ENCODE results near the gene RAB34. TPM values are rescaled to one million over a fixed set of nuclear protein-coding genes. Genes with fewer than 3 reads are reported as not detected.

RAB34 gene
- total RNA-seq, 1 experiment from 2014 or later: 189 TPM

DNA sequence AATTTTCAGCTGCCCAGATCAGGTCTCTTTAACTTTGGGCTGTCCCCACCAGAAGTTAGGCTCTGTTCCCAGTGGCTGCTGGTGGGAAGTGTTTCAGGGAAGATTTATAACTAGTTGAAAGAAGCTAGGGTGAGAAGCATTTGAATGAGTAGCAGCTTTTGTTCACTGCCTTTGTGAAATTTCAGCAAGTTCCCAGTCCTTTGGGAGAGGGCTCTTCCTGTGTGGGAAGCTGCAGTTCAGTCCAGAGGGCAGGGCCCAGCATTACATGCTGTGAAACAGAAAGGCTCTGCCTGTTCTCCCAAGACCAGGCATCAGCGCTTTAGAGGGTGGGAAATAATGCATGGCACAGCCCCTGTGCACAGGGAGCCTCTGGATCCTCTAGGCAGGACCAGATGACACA, 23.8 kb downstream of the RAB34 start:
- Mint-ChIP-seq H3K27me3 (ENCODE audit: low read depth) (no peaks in the 10 kb centered on the region), H3K4me1 (no peaks in the 10 kb centered on the region), H3K27ac (no peak overlapping the region; a peak in 1 of 7 replicates), H3K9me3 (no peaks in the 10 kb centered on the region), H3K36me3 (ENCODE audit: insufficient read depth in 1 of 3, low read depth in 3 of 3) (peaks cover 42 to 99% (median 82%) of the 10 kb centered on the region in 3 experiments; a peak in 6 of 7 replicates), H3K4me3 (no peak overlapping the region)
- H3K27me3 ChIP-seq (ENCODE audit: insufficient read depth, low read length): no peaks in the 10 kb centered on the region
- no peaks in the 10 kb centered on the region for H3K79me2 ChIP-seq (ENCODE audit: insufficient read depth, low read length)
- no peak overlapping the region for H2AK5ac ChIP-seq (ENCODE audit: insufficient read length, low read length)
- TF ChIP-seq, protein P1, sequence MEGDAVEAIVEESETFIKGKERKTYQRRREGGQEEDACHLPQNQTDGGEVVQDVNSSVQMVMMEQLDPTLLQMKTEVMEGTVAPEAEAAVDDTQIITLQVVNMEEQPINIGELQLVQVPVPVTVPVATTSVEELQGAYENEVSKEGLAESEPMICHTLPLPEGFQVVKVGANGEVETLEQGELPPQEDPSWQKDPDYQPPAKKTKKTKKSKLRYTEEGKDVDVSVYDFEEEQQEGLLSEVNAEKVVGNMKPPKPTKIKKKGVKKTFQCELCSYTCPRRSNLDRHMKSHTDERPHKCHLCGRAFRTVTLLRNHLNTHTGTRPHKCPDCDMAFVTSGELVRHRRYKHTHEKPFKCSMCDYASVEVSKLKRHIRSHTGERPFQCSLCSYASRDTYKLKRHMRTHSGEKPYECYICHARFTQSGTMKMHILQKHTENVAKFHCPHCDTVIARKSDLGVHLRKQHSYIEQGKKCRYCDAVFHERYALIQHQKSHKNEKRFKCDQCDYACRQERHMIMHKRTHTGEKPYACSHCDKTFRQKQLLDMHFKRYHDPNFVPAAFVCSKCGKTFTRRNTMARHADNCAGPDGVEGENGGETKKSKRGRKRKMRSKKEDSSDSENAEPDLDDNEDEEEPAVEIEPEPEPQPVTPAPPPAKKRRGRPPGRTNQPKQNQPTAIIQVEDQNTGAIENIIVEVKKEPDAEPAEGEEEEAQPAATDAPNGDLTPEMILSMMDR (conservative IDR thresholded peaks at IDR 0.05): no peak
- H3K14ac ChIP-seq (ENCODE audit: insufficient read depth, low read length): no peak overlapping the region
- no peak overlapping the region for H3K18ac ChIP-seq (ENCODE audit: insufficient read length, low read depth, low read length)
- H3K9ac ChIP-seq (ENCODE audit: extremely low read depth, insufficient read length, low read length): no peak overlapping the region
- H3K23me2 ChIP-seq (ENCODE audit: insufficient read length, low read depth, low read length, poor library complexity, severe bottlenecking): no peaks in the 10 kb centered on the region
- no peak overlapping the region for H3K23ac ChIP-seq (ENCODE audit: insufficient read length, low read depth, low read length)
- H2BK120ac ChIP-seq (ENCODE audit: low read depth, low read length, poor library complexity, severe bottlenecking): no peak overlapping the region
- no peak overlapping the region for H3K4me2 ChIP-seq (ENCODE audit: insufficient read depth, insufficient read length, low read length)
- H3T11ph ChIP-seq (ENCODE audit: low read length): no peak overlapping the region
- no peak overlapping the region for H4K91ac ChIP-seq (ENCODE audit: insufficient read length, low read depth, low read length)
- H4K20me1 ChIP-seq (ENCODE audit: control insufficient read depth, insufficient read depth, insufficient read length): no peaks in the 10 kb centered on the region
- H3K4ac ChIP-seq (ENCODE audit: low read depth, low read length): no peak overlapping the region
- H3K4me1 ChIP-seq (ENCODE audit: insufficient read depth, low read length): no peaks in the 10 kb centered on the region
- H4K8ac ChIP-seq (replicated peaks; ENCODE audit: insufficient read length, low read depth, low read length): no peak overlapping the region
- no peak overlapping the region for H3K56ac ChIP-seq (ENCODE audit: insufficient read length, low read depth, low read length)
- no peak overlapping the region for H2BK12ac ChIP-seq (ENCODE audit: insufficient read length, low read depth, low read length)
- no peak overlapping the region for H2BK5ac ChIP-seq (ENCODE audit: insufficient read length, low read length)
- no peaks in the 10 kb centered on the region for H3K79me1 ChIP-seq (ENCODE audit: insufficient read depth, low read depth, low read length, poor library complexity, severe bottlenecking)
- no CpG with 5 or more reads among the region's 1 CpG for WGBS (ENCODE audit: extremely low coverage, insufficient read length, low lambda C conversion rate)
- H3K9me3 ChIP-seq (ENCODE audit: control insufficient read depth, low read depth, low read length): no peaks in the 10 kb centered on the region
- H4K5ac ChIP-seq (ENCODE audit: insufficient read length, low read depth, low read length): no peak overlapping the region
- no peak overlapping the region for H3K27ac ChIP-seq (ENCODE audit: insufficient read length, low read depth, low read length)
- no peak overlapping the region for H2BK20ac ChIP-seq (ENCODE audit: low read depth, low read length, poor library complexity, severe bottlenecking)
- DNase-seq: no peak
- no peak overlapping the region for H2BK15ac ChIP-seq (ENCODE audit: low read depth, low read length)
- H2AFZ ChIP-seq (ENCODE audit: low read length): no peak overlapping the region

Measured in H9 (cell line).